Measurements from ENCODE around the gene YBX1. TPM values are rescaled to one million over a fixed set of nuclear protein-coding genes. Genes with fewer than 3 reads are reported as not detected.

Gene YBX1
- total RNA-seq, 3 donors from 2014 or later (not counting 1 experiment from before 2014, with no cell fraction given), result 239 to 305 (median 279) TPM

GRCh38 chr1:42660907-42661500 is 21.2 kb upstream of the YBX1 start:
- no peak overlapping the region for H3K27ac ChIP-seq (ENCODE audit: low read length)
- no peaks in the 10 kb centered on the region for H3K9me3 ChIP-seq (ENCODE audit: control insufficient read depth, insufficient read depth, low read length)
- H3K4me3 Mint-ChIP-seq, result peak overlapping the region; percentile 68
- H3K27ac Mint-ChIP-seq, result peak overlapping the region; percentile 52 to 69
- peaks cover 38% of the 10 kb centered on the region for H3K36me3 ChIP-seq (ENCODE audit: control insufficient read depth, insufficient read depth, low read length)
- ATAC-seq (no peak), DNase-seq (no peak)
- TF ChIP-seq CTCF (IDR thresholded peaks at IDR 0.05), result no peak
- no peak overlapping the region for H3K4me3 ChIP-seq (ENCODE audit: low read length)
- intact Hi-C loops (cut with micrococcal nuclease), result no loop called here
- H3K4me1 ChIP-seq (ENCODE audit: control insufficient read depth, insufficient read depth, low read length), result peaks cover 17% of the 10 kb centered on the region
- peaks cover 17% of the 10 kb centered on the region for H3K36me3 Mint-ChIP-seq
- no peaks in the 10 kb centered on the region for H3K9me3 Mint-ChIP-seq
- no peaks in the 10 kb centered on the region for H3K27me3 ChIP-seq (ENCODE audit: control insufficient read depth, insufficient read depth, low read length)
- peaks cover 38 to 45% of the 10 kb centered on the region in 2 donors for H3K4me1 Mint-ChIP-seq
- no peaks in the 10 kb centered on the region for H3K27me3 Mint-ChIP-seq (ENCODE audit: low read depth in 2 of 2)
- 66% methylated on average over 3 of the region's 3 CpGs for WGBS (ENCODE audit: insufficient coverage)

GRCh38 chr1:42669936-42670335 is 12.3 kb upstream of the YBX1 start:
- no peaks in the 10 kb centered on the region for H3K9me3 Mint-ChIP-seq
- H3K4me3 Mint-ChIP-seq, result no peak overlapping the region
- intact Hi-C loops (cut with micrococcal nuclease), result no loop called here
- H3K4me3 ChIP-seq (ENCODE audit: low read length), result no peak overlapping the region
- peaks cover 24% of the 10 kb centered on the region for H3K36me3 Mint-ChIP-seq
- H3K4me1 Mint-ChIP-seq, result no peaks in the 10 kb centered on the region
- 93% methylated on average over 3 of the region's 3 CpGs for WGBS (ENCODE audit: insufficient coverage)
- H3K27ac ChIP-seq (ENCODE audit: low read length), result no peak overlapping the region
- H3K9me3 ChIP-seq (ENCODE audit: control insufficient read depth, insufficient read depth, low read length), result no peaks in the 10 kb centered on the region
- ATAC-seq (no peak), DNase-seq (no peak)
- no peak for TF ChIP-seq CTCF (IDR thresholded peaks at IDR 0.05)
- H3K27me3 ChIP-seq (ENCODE audit: control insufficient read depth, insufficient read depth, low read length), result no peaks in the 10 kb centered on the region
- no peak overlapping the region for H3K27ac Mint-ChIP-seq
- no peaks in the 10 kb centered on the region for H3K4me1 ChIP-seq (ENCODE audit: control insufficient read depth, insufficient read depth, low read length)
- no peaks in the 10 kb centered on the region for H3K27me3 Mint-ChIP-seq (ENCODE audit: low read depth in 2 of 2)
- H3K36me3 ChIP-seq (ENCODE audit: control insufficient read depth, insufficient read depth, low read length), result peaks cover 45% of the 10 kb centered on the region

GRCh38 chr1:42670425-42670824 is 11.8 kb upstream of the YBX1 start:
- H3K4me3 ChIP-seq (ENCODE audit: low read length), result no peak overlapping the region
- H3K36me3 ChIP-seq (ENCODE audit: control insufficient read depth, insufficient read depth, low read length), result peaks cover 47% of the 10 kb centered on the region
- WGBS (ENCODE audit: insufficient coverage), result 98% methylated on average over 4 of the region's 4 CpGs
- H3K4me3 Mint-ChIP-seq, result no peak overlapping the region
- no peaks in the 10 kb centered on the region for H3K27me3 Mint-ChIP-seq (ENCODE audit: low read depth in 2 of 2)
- H3K9me3 Mint-ChIP-seq, result no peaks in the 10 kb centered on the region
- intact Hi-C loops (cut with micrococcal nuclease), result no loop called here
- no peak overlapping the region for H3K27ac Mint-ChIP-seq
- H3K27ac ChIP-seq (ENCODE audit: low read length), result no peak overlapping the region
- TF ChIP-seq CTCF (IDR thresholded peaks at IDR 0.05), result no peak
- no peaks in the 10 kb centered on the region for H3K27me3 ChIP-seq (ENCODE audit: control insufficient read depth, insufficient read depth, low read length)
- no peaks in the 10 kb centered on the region for H3K4me1 ChIP-seq (ENCODE audit: control insufficient read depth, insufficient read depth, low read length)
- ATAC-seq, result no peak
- no peak for DNase-seq
- no peaks in the 10 kb centered on the region for H3K4me1 Mint-ChIP-seq
- peaks cover 24% of the 10 kb centered on the region for H3K36me3 Mint-ChIP-seq
- H3K9me3 ChIP-seq (ENCODE audit: control insufficient read depth, insufficient read depth, low read length), result no peaks in the 10 kb centered on the region

- H3K4me3 Mint-ChIP-seq, result no peak overlapping the region
- no peak for TF ChIP-seq CTCF (IDR thresholded peaks at IDR 0.05)
- no peaks in the 10 kb centered on the region for H3K9me3 Mint-ChIP-seq
- no peaks in the 10 kb centered on the region for H3K27me3 Mint-ChIP-seq (ENCODE audit: low read depth in 2 of 2)
- DNase-seq, result no peak
- peaks cover 17% of the 10 kb centered on the region for H3K36me3 Mint-ChIP-seq
- ATAC-seq, result no peak
- Histone ChIP-seq H3K27ac (ENCODE audit: low read length) (no peak overlapping the region), H3K4me3 (ENCODE audit: low read length) (no peak overlapping the region), H3K9me3 (ENCODE audit: control insufficient read depth, insufficient read depth, low read length) (no peaks in the 10 kb centered on the region), H3K27me3 (ENCODE audit: control insufficient read depth, insufficient read depth, low read length) (no peaks in the 10 kb centered on the region), H3K4me1 (ENCODE audit: control insufficient read depth, insufficient read depth, low read length) (no peaks in the 10 kb centered on the region), H3K36me3 (ENCODE audit: control insufficient read depth, insufficient read depth, low read length) (peaks cover 23% of the 10 kb centered on the region)
- intact Hi-C loops (cut with micrococcal nuclease), result no loop called here
- H3K4me1 Mint-ChIP-seq, result no peaks in the 10 kb centered on the region
- no peak overlapping the region for H3K27ac Mint-ChIP-seq
Measured at GRCh38 chr1:42674214-42674613, 8.0 kb upstream of the YBX1 start.

Measured in natural killer cell (primary cell).